T1000 (cell line): ENCODE results near the gene MRPL54.
"Not testable (repeated sequence)": the region's sequence is repeated elsewhere in the genome, so short reads cannot be mapped to it uniquely, and the experiment has no call there.

Experiments
- DNase-seq: peaks from one replicate; lab custom pipeline; 2025; ENCODE audit warnings: mixed read lengths; lab: John Stamatoyannopoulos, UW

Gene MRPL54

DNA sequence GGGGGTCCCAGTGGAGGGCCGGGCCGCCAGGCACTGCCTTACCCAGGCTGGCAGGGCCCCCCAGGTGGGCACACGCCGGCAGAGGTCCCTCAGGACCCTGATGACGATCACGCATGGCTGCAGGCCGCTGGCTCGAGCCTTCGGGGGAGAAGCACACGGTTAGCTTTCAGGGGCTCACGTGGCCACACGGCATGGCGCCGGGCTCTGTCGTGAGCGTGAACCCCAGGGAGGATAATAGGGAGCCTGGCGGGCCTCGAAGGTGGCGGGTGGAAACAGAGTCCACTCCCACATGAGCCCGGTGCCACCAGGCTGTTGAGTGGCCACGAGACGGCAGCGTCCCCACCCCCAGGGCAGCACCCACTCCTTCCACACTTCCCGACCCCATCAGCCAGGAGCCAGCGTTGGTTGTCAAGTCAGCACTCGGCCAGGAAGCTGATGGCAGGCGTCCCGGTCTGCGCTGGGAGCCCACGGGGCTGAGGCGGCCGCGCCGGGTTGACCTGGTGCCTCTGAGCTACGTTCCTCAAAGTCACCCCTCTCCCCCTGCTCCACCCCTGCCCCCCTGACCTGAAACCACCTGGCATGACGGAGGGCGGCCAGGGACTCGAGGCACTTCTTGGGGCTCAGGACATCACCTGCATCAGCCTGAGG lies 48.4 kb downstream of the MRPL54 start:
- no peak for DNase-seq

DNA sequence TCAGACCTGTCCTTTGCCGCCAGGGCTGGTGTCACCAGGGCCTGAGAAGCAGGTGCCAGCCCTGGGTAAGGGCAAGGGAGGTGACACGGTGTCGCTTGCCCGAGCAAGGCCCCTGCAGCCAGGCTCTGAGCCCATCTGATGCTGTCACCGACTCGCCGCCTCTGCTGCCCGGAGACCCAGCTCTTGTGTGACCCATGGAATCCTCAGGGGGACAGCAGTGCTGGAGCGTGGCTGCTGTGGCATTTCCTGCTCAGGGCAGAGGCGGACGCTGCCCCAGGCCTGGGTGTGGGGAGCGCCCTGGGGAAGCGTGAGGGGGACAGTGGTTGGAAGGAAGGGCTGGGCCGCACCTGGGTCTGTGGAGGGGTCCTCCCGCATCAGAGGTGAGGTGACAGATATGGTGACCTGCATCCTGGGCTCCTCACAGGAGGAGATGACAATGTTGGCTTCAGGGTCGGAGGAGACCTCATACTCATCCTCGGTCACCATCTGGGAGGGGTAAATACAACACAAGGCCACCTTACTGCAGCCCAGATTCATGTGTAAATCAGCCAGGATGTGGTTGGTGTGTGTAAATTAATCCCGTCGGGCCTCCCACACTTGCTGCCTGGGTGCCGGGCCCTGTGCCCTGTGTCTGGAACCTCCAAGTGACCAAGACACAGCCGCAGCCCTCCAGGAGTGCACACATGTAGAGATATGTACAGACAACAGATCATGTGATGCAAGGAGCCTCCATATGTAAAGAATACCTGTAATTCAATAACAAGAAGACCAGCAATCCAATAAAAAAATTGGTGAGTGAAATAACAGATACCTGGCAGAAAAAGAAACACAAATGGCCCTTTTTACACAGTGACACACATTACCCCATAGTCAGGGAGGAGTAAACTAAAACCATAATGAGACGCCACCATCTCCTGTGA lies 51.3 kb downstream of the MRPL54 start:
- DNase-seq, result no peak

DNA sequence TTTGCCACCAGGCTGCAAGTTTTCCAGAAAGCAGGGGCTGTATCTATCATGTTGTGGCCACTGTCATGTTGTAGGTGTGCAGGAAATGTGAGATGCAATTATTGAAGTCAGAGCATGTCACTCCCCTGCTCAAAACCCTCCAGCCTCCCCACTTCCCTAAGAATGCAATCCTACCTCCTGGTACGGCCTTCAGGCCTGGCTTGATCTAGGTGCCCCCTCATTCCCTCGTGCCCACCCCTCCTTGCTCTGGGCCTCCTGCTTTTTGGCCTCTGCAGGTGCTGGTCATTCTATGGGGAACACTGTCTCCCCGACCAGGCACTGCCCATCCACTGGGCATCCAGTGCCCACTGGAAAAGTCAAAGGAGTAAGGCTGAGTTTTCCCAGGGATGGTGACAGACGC lies 52.2 kb downstream of the MRPL54 start:
- DNase-seq, result no peak

DNA sequence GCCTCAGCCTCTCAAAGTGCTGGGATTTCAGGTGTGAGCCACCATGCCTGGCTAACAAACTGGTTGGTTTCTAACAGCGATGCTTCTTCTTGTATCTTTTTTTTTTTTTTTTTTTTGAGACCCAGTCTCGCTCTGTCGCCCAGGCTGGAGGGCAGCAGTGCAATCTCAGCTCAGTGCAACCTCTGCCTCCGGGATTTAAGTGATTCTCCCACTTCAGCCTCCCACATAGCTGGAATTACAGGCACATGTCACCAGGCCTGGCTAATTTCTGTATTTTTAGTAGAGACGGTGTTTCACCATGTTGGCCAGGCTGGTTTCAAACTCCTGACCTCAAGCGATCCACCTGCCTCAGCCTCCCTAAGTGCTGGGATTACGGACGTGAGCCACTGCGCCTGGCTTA lies 53.7 kb downstream of the MRPL54 start:
- not testable (repeated sequence) for DNase-seq

DNA sequence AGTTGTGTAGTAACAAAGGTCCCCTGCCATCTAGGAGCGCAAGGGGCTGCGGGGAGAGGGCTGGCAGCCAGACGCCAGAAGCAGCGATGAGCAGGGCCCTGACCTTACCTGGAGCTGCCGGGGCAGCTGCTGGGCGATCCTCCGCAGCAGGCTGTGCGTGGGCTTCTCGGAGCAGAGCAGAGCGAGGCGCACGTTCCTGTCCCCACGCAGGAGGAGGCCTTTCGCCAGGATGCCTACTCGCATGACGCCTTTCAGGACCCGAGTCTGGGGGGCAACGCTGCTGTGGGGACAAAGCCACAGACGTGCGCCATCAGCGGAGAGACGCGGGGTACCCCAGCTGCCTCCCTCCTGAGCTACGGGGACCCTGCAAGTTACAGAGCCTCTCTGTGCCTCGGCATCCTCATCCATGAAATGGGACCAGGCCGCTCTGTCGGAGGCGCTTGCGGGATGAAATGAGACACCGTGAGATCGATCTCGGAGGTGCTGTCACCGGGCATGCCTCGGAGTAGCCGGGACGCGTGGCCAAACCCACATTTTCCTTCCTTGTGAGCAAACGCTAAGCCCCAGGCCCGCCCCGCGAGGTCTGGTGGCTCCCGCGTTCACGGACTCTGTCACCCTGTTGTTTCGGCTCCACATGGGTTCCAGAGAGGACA lies 54.2 kb downstream of the MRPL54 start:
- DNase-seq, result no peak
